NK-92 (cell line): Measurements from ENCODE around the gene ATP2A3.

Source experiments
- DNase-seq: peaks from one replicate; lab custom pipeline; 2025; ENCODE audit not compliant: unreplicated experiment; lab: John Stamatoyannopoulos, UW

ATP2A3 gene

GRCh38 chr17:3973495-3974137 is 9.4 kb upstream of the ATP2A3 start:
- no peak for DNase-seq

- no peak for DNase-seq
Measured at GRCh38 chr17:3972931-3973330, 8.7 kb upstream of the ATP2A3 start.

DNA sequence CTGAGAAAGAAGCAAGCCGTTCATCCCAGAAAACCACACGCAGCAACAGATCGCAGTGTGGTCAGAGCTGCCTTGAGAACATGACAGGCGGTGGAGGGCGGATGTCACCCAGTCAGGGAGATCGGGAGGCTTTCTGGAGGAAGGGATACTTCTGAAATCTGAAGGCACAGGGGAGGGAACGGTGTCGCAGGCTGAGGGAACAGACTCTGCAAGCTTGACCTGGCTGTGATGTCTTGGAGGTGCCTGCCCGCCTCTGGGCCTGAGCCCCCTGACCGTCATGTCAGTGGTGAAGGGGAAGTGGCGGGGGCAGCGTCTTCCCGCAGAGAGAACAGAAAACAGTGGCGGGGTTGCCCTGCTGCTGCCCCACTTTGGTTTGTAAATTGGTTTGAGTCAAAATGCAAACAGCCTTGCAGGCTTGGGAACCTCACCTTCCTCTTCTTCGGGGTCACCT is 8.1 kb upstream of the ATP2A3 start:
- no peak for DNase-seq

DNA sequence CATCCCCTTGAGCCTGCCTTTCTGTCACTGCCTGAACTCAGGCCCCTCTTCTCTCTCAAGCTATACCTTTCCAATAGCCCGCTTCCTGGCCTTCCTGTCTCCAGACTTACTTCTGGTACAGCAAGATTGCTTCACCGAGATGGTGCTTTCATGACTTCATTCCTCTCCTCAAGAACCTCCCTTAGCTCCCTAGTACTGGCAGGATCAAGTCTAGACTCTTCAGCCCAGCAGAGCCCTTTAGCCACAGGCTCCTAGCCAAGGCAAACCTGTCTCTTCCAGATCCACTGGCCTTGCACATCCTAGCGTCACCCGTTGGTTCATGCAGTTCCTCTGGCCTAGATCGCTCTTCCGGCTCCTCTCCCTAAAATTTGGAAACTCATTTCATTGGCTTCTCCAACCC is 6.4 kb upstream of the ATP2A3 start:
- no peak for DNase-seq

DNA sequence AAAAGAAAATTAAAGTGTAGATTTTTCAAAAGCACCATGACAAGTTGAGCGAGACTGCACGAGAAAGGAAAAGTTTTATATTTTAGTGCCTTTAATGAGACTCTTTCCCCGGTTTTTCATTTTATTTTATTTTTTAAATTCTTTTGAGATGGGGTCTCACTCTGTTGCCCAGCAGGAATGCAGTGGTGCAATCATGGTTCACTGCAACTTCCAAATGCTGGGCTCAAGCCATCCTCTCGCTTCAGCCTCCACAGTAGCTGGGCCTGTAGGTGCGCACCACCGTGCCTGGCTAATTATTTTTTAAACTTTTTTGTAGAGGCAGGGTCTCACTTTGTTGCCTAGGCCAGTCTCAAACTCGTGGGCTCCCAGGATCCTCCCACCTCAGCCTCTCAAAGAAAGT is 5.7 kb upstream of the ATP2A3 start:
- DNase-seq, result no peak

- DNase-seq, result no peak
Measured at GRCh38 chr17:3968886-3969524, 4.8 kb upstream of the ATP2A3 start.

DNA sequence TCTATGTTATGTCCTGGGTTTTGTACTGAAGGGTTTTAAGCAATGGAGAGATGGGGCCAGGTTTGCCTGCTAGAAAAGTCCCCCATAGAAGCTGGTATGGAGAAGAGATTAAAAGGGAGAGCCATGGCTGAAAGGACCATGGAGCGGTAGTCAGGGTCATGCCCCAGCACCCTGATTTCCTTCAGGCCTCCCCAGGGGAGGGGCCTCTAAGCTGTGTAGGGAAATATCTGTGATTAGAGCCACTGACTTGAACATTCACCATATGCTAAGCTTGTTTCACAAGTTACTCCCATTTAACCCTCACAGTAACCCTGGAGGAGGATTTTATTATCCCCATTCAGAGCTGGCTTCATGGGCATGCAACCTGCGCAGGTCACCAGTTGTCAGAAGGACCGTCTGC is 3.8 kb upstream of the ATP2A3 start:
- no peak for DNase-seq

DNA sequence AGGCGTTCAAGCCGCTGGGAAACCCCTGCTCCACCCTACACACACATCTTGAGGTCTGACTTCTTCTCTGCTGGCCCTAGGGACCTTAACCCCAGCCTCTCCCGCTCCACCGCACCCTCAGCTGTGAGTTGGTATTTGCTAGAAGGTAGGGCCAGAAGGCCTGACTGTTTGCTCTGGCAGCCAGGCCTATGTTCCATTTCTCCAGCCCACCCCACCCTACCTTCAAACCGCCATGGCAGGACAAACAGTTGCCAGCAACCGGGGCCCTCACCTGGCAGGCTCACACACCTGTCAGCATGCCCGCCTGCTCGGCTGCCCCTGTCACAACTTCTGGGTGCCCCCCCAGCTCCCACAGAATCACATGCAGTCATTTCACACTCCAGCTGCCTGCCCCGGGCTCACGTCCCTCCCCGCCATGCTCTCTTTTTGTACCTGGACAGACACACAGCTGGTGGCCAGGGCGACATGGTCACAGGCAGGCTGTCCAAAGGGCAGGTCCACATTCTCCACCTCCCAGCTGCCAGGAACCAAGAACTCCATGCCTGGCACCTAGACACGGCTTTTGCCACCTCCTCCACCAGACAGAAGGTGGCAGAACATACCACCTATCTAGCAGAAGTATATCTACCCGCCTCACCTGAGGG is 2.6 kb upstream of the ATP2A3 start:
- no peak for DNase-seq

DNA sequence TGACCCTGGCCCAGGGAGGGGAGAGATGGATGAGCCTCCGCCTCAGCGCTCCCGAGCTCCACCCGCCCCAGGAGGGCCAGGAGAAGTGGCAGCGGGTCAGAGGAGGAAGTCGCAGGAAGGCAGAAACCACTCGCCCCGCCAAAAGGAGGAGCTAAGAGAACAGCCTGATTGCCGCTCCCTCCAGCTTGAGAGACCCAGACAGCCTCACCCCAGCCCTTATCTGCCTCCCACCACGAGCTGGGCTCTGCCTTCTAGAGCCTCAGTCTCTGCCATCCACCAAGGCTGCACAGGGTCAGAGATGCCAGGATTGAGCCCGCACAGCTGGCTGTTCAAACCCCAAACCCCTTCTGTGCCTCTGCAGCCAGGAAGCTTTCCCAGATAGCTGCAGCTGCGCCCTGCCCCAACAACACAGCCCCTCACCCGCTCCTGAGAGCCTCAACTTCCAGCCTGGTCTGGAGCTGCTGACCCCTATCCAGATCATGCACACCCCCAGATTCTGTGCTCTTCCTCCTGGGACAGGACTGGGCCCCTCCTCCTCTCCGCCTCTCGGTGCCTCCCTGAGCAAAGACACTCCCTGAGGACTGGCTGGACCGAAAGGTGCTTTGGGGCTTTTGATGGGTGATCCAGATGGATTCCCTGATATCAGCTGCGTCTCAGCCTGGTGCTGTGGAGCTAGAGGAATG is 1.0 kb upstream of the ATP2A3 start:
- DNase-seq, result no peak

GRCh38 chr17:3963237-3964201 is 718 bp downstream of the ATP2A3 start:
- no peak for DNase-seq

DNA sequence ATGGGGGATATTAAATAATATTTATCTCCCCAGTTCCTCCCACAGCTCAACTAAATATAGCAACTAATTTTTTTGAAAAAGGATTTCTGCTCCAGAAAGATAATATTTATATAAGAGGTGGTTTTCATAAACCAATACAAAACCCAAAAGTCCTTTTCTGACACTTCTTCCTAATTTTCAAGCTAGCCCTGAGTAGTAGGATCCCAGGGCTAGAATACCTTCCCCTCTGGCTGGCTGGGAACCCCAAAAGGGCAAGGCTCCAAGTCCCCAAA is 1.3 kb downstream of the ATP2A3 start:
- no peak for DNase-seq

GRCh38 chr17:3962217-3962964 is 1.8 kb downstream of the ATP2A3 start:
- DNase-seq, result no peak

DNA sequence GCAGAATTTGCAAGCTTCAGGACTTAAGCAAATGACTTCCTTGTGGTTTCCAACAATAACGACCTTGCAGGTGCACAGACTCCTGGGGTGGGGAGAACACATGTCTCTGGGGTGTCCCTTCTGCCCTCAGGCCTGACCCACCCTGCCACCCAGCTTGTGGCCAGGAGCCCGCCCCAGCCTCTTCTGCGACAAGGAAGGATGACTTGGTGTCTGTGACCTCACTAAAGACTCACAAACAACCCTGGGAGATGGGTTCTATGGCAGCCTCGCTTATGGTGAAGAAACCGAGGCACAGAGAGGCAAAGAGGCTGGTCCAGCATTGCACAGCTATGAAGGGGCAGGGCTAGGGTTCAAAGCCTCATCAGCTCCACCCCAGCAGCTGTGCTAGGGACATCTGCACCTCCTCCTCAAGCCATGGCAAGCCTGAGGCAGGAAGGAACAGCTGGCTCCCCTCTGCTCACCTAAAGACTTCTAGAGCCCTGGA is 2.6 kb downstream of the ATP2A3 start:
- DNase-seq, result no peak

DNA sequence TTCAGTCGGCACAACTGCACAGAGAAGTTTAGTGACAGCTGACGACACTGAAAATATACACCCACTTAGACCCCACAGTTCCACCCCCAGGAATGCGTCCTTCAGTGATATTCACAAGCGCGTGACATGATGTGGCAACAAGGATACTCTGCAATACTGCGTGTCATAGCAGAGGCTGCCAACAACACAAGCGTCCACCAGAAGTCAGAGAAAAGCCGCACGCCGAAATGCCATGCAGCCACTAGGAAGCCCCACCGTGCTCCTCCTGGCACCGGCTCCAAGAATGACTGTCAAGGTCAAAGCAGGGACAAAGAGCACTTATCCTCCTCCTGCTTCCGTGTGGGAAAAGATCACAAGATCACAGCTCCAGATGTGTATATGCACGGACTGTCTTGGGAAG is 3.5 kb downstream of the ATP2A3 start:
- DNase-seq, result no peak

GRCh38 chr17:3959921-3960601 is 4.2 kb downstream of the ATP2A3 start:
- DNase-seq, result no peak

- DNase-seq, result no peak
Measured at GRCh38 chr17:3959295-3959899, 4.8 kb downstream of the ATP2A3 start.

GRCh38 chr17:3957735-3958599 is 6.3 kb downstream of the ATP2A3 start:
- DNase-seq, result no peak

- DNase-seq, result no peak
Measured at GRCh38 chr17:3956983-3957382, 7.3 kb downstream of the ATP2A3 start.
